RWPE1 (cell line): ENCODE data around the gene CSF3R.
"Not testable (repeated sequence)": the region's sequence is repeated elsewhere in the genome, so short reads cannot be mapped to it uniquely, and the experiment has no call there.

ENCODE experiments used
- CTCF ChIA-PET: fragments of 350-600 bp; sonication (Branson Sonifier 250); formaldehyde crosslinking; extraction: SDS; loops from one replicate; lab custom pipeline; 2021; lab: Yijun Ruan, JAX
- POLR2A ChIA-PET: fragments of 400-600 bp; formaldehyde crosslinking; extraction: SDS; loops from one replicate; lab custom pipeline; 2020; ENCODE audit warnings: antibody characterized with exemption; ENCODE audit not compliant: low non-redundant PET; lab: Yijun Ruan, JAX
- DNase-seq: peaks from one replicate; pipeline ENCODE4 v3.0.0; 2012; ENCODE audit warnings: low spot score
- H3K27ac ChIP-seq: fragments of 450-650 bp; 2 replicates; pipeline ENCODE4 v1.5.1; 2017
- CTCF ChIP-seq: fragments of 450-650 bp; conservative IDR thresholded peaks from 2 replicates; pipeline ENCODE4 v1.5.1; 2017; ENCODE audit warnings: low read depth, mild to moderate bottlenecking

The CSF3R gene

GRCh38 chr1:36506276-36506920, 23.7 kb upstream of the CSF3R start:
- POLR2A ChIA-PET = interaction anchor here (0.5 kb wide), 1 partner anchor 898 kb away, joined by 3 read pairs; no protein-coding TSS in a partner anchor

DNA sequence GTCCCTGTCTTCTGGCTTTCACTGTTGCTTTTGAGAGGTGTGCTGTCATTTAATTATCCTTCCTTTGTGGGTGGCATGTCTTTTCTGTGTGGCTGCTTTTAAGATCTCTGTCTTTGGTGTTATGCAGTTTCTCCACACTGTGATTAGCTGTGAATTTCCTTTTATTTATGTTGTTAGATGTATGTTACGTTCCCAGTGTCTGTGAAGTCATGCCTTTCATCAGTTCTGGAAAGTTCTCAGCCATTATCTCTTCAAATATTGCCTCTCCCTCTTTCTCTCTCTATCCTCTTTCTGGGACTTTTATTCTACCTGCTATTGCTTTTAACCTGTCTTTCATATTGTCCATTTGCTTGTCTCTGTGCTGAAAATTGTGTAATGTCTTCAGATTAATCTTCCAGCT, 21.0 kb upstream of the CSF3R start:
- no peak for DNase-seq
- ChIA-PET CTCF (no interaction called here), POLR2A (no interaction called here)
- no peak for TF ChIP-seq CTCF
- no peak overlapping the region for H3K27ac ChIP-seq

More at GRCh38 chr1:36506276-36506920, 23.7 kb upstream of the CSF3R start:
- no peak for DNase-seq
- no peak overlapping the region for H3K27ac ChIP-seq
- CTCF ChIA-PET = interaction anchor here (1.5 kb wide), 1 partner anchor 10 kb away, joined by 5 read pairs; no protein-coding TSS in a partner anchor
- no peak for TF ChIP-seq CTCF

GRCh38 chr1:36503159-36503558, 20.4 kb upstream of the CSF3R start:
- CTCF ChIA-PET = no interaction called here
- no peak overlapping the region for H3K27ac ChIP-seq
- DNase-seq = no peak
- TF ChIP-seq CTCF = no peak
- POLR2A ChIA-PET = no interaction called here

DNA sequence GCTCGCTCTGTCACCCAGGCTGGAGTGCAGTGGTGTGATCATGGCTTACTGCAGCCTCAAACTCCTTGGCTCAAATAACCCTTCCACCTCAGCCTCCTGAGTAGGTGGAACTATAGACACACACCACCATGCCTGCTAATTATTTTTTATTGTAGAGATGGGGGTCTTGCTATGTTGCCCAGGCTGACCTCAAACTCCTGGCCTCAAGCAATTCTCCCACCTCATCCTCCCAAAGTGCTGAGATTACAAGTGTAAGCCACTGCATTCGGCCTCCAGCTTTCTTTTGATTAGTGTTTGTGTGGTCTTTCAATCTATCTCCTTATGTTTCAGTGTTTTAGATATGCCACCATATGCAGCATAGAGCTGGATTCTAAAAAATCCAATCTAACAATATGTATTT, 19.9 kb upstream of the CSF3R start:
- ChIA-PET CTCF (interaction anchor here (1.1 kb wide), 1 partner anchor 13 kb away, joined by 4 read pairs; no protein-coding TSS in a partner anchor), POLR2A (no interaction called here)
- DNase-seq = no peak
- H3K27ac ChIP-seq = no peak overlapping the region
- no peak for TF ChIP-seq CTCF

- CTCF ChIA-PET = interaction anchor here (1.1 kb wide), 1 partner anchor 14 kb away, joined by 4 read pairs; no protein-coding TSS in a partner anchor
- DNase-seq, H3K27ac ChIP-seq, POLR2A ChIA-PET: not testable (repeated sequence)
Measured at GRCh38 chr1:36501911-36502310, 19.2 kb upstream of the CSF3R start.

DNA sequence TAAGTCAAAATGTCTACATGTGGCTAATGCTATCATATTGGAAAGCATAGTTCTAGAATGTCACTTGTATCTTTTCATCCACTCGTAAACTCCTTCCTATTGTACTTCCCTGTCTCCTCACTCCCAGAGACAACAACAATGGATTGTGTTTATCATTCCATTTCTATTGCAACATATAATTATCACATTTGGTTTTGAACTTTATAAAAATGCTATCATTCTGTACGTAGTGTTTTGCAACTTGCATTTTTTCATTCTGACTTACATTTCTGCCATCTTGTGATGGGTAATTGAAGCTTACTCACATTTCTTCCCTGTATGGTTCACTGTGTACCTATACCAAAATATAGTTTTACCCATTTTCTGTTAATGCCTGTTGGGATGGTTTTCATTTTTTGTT, 14.5 kb upstream of the CSF3R start:
- DNase-seq = no peak
- no peak for TF ChIP-seq CTCF
- H3K27ac ChIP-seq = no peak overlapping the region
- ChIA-PET CTCF (interaction anchor here (0.7 kb wide), 1 partner anchor 125 kb away, joined by 3 read pairs; no protein-coding TSS in a partner anchor), POLR2A (no interaction called here)

GRCh38 chr1:36494971-36495370, 12.3 kb upstream of the CSF3R start:
- POLR2A ChIA-PET = no interaction called here
- no peak overlapping the region for H3K27ac ChIP-seq
- no peak for TF ChIP-seq CTCF
- CTCF ChIA-PET = no interaction called here
- no peak for DNase-seq
